Liver (tissue), 3 donors: Measurements from ENCODE around the gene TRMT61A.

Source experiments
- ATF3 ChIP-seq: IDR thresholded peaks from 2 replicates; pipeline ENCODE4 v1.6.1; 2016; ENCODE audit warnings: antibody characterized with exemption
- CTCF ChIP-seq: fragments of 150-350 bp; IDR thresholded peaks from 2 replicates; pipeline ENCODE4 v1.5.1; 2017; ENCODE audit warnings: improper control_type of control experiment, low read depth, low read length; ENCODE audit not compliant: missing input control
- EGR1 ChIP-seq, 2 donors: IDR thresholded peaks; 2 replicates each; pipeline ENCODE4 v1.6.1; 2016 to 2018; ENCODE audit warnings: antibody characterized with exemption in 2 of 2, low read depth in 2 of 2
- FOXA2 ChIP-seq: IDR thresholded peaks from 2 replicates; pipeline ENCODE4 v1.6.1; 2016; ENCODE audit warnings: antibody characterized with exemption
- GABPA ChIP-seq, 2 donors: IDR thresholded peaks in 1 of 2; conservative IDR thresholded peaks in 1 of 2; 2 replicates each; pipeline ENCODE4 v1.6.1; 2016; ENCODE audit warnings: antibody characterized with exemption in 2 of 2, mild to moderate bottlenecking in 1 of 2, moderate library complexity in 1 of 2
- JUND ChIP-seq, 2 donors: IDR thresholded peaks; 2 replicates each; pipeline ENCODE4 v1.6.1; 2016; ENCODE audit warnings: antibody characterized with exemption in 2 of 2
- MAX ChIP-seq: IDR thresholded peaks from 2 replicates; pipeline ENCODE4 v1.6.1; 2016; ENCODE audit warnings: antibody characterized with exemption
- RAD21 ChIP-seq, 2 donors: IDR thresholded peaks; 2 replicates each; pipeline ENCODE4 v1.6.1; 2016; ENCODE audit warnings: antibody characterized with exemption in 2 of 2, mild to moderate bottlenecking in 2 of 2
- REST ChIP-seq: IDR thresholded peaks from 2 replicates; pipeline ENCODE4 v1.6.1; 2016; ENCODE audit warnings: antibody characterized with exemption, mild to moderate bottlenecking
- RXRA ChIP-seq, 2 donors: IDR thresholded peaks; 2 replicates each; pipeline ENCODE4 v1.6.1; 2017 to 2018; ENCODE audit warnings: antibody characterized with exemption in 2 of 2, mild to moderate bottlenecking in 1 of 2
- SP1 ChIP-seq: IDR thresholded peaks from 2 replicates; pipeline ENCODE4 v1.6.1; 2018; ENCODE audit warnings: antibody characterized with exemption, mild to moderate bottlenecking
- TAF1 ChIP-seq: conservative IDR thresholded peaks from 2 replicates; pipeline ENCODE4 v1.6.1; 2016; ENCODE audit warnings: antibody characterized with exemption, mild to moderate bottlenecking
- YY1 ChIP-seq: IDR thresholded peaks from 2 replicates; pipeline ENCODE4 v1.6.1; 2016; ENCODE audit warnings: antibody characterized with exemption, mild to moderate bottlenecking
- ZBTB33 ChIP-seq: IDR thresholded peaks from 2 replicates; pipeline ENCODE4 v1.6.1; 2016; ENCODE audit warnings: antibody characterized with exemption
- donor health status: healthy.
- donor health status: healthy.

- TF ChIP-seq GABPA (IDR thresholded peaks at IDR 0.05 in 1 of 2, conservative IDR thresholded peaks at IDR 0.05 in 1 of 2) (peak in 1 of 2 donors; percentile 72), CTCF (no peak), TAF1 (no peak), SP1 (peak; percentile 73), EGR1 (IDR thresholded peaks at IDR 0.05; ENCODE audit: low read depth in 2 of 2) (no peak), YY1 (peak; percentile 54), ATF3 (no peak), ZBTB33 (no peak), JUND (IDR thresholded peaks at IDR 0.05) (no peak), REST (no peak), MAX (peak; percentile 67), RXRA (IDR thresholded peaks at IDR 0.05) (peak; percentile 88 to 94), RAD21 (IDR thresholded peaks at IDR 0.05) (peak; percentile 44 to 64), FOXA2 (no peak)
Observed at GRCh38 chr14:103576371-103577024, 47.5 kb downstream of the TRMT61A start.
